ENCODE measurements around the gene HOXA9.

The HOXA9 gene

DNA sequence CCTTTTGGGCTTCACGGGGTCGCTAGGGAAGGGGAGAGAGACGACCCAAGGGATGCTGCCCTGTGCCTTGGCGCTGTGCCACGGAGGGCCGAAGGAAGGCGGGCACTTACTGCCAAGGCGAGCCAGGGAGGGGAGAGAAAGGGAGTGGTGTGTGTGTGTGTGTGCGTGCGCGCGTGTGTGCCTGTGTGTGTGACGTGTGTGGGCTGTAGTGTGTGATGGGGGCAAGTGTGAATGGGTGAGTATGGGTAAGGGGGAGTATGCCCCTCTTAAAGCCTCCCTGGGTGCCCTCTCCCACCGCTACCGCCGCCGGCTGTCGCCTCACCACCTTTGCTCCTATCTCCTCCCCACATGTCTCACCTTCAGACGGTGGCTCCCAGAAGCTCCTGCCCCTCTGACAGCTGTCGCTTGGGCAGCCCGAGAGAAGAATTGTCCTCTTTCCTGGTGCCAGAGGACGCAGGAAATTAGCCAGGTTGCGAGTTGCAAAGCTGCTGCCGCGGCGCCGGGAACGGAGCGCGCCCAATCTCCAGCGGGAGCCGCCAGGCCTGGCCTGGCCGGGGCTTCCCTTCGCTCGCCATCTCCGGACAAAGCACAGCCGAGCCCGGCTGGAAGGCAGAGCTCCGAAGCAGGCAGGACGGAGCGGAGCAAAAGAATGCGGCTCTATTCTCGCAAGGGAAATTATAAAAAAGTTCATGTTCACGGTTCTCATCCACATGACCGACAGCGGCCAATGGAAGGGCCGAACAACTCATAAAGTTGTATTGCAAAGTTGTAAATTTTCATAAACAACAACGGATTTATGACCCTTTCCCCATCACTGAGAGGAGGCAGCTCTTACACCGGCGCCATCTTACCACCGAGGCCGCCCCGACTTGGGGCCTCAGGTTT lies 13.2 kb downstream of the HOXA9 start, which contains the start of gene HOXA3:
HOXA3 (minus strand) TSS at position 653 of the 885 bp plus-strand sequence. CDS start 41,943 bp downstream, outside the sequence.
- in situ Hi-C loops (cut with HindIII; ENCODE audit: low sequenced_read_pairs) = loop anchor here (25.0 kb wide), 1 partner anchor 990 kb away; the partner anchor contains the start of gene NFE2L3
- no peak within 1 kb of the TSS for H3K4me3 ChIP-seq (ENCODE audit: low read depth, low read length)
- no peak for TF ChIP-seq CTCF (IDR thresholded peaks at IDR 0.05; ENCODE audit: low read depth, low read length, missing control alignments)
- DNase-seq (ENCODE audit: low read depth) = no peak

DNA sequence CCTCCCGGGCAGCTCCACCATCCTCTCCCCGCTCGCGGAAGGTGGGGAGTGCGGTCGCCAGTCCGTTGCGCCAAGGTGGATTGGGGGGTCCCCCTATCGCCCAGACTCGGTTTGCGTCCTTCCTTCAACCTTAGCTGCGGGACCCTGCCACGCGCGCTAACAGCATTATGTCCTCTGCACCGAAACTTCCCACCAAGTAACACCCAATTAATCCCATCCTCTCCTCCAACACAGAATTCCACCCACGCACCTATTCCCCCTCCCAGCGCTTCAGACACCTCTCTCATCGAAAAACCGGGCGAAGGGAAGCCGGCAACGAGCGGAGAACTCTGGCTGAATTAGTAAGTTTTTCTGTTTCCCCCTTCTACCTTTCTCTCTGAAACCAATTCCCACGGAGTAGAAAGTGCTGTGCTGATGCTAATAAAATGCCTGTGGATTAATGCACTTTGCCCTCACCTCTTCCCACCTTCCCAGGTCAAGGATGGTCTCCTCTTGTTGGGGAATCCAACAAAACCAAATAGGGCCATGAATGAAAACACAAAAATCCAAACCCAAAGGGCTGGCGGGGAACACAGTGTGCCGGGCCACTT lies 13.9 kb downstream of the HOXA9 start:
- in situ Hi-C loops (cut with HindIII; ENCODE audit: low sequenced_read_pairs) = loop anchor here (25.0 kb wide), 1 partner anchor 989 kb away; the partner anchor contains the start of gene NFE2L3
- H3K4me3 ChIP-seq (ENCODE audit: low read depth, low read length) = no peak overlapping the region
- no peak for DNase-seq (ENCODE audit: low read depth)
- TF ChIP-seq CTCF (IDR thresholded peaks at IDR 0.05; ENCODE audit: low read depth, low read length, missing control alignments) = no peak

- no peak for DNase-seq (ENCODE audit: low read depth)
- in situ Hi-C loops (cut with HindIII; ENCODE audit: low sequenced_read_pairs) = loop anchor here (25.0 kb wide), 1 partner anchor 988 kb away; the partner anchor contains the start of gene NFE2L3
- H3K4me3 ChIP-seq (ENCODE audit: low read depth, low read length) = no peak overlapping the region
- peak; percentile 80 for TF ChIP-seq CTCF (IDR thresholded peaks at IDR 0.05; ENCODE audit: low read depth, low read length, missing control alignments)
Measured at GRCh38 chr7:27150568-27151340, 14.6 kb downstream of the HOXA9 start.

- in situ Hi-C loops (cut with HindIII; ENCODE audit: low sequenced_read_pairs) = loop anchor here (25.0 kb wide), 1 partner anchor 988 kb away; the partner anchor contains the start of gene NFE2L3
- no peak for TF ChIP-seq CTCF (IDR thresholded peaks at IDR 0.05; ENCODE audit: low read depth, low read length, missing control alignments)
- DNase-seq (ENCODE audit: low read depth) = no peak
- no peak overlapping the region for H3K4me3 ChIP-seq (ENCODE audit: low read depth, low read length)
Measured at GRCh38 chr7:27149842-27150567, 15.3 kb downstream of the HOXA9 start.

- in situ Hi-C loops (cut with HindIII; ENCODE audit: low sequenced_read_pairs) = no loop called here
Measured at GRCh38 chr7:27148756-27149641, 16.3 kb downstream of the HOXA9 start.

More at GRCh38 chr7:27148756-27149641, 16.3 kb downstream of the HOXA9 start:
- no peak for TF ChIP-seq CTCF (IDR thresholded peaks at IDR 0.05; ENCODE audit: low read depth, low read length, missing control alignments)
- H3K4me3 ChIP-seq (ENCODE audit: low read depth, low read length) = no peak overlapping the region
- DNase-seq (ENCODE audit: low read depth) = no peak
